Measurements from ENCODE around the gene JOSD2.
A peak's percentile ranks its signal among the peaks of the same experiment; 100 is the strongest.

The JOSD2 gene

DNA sequence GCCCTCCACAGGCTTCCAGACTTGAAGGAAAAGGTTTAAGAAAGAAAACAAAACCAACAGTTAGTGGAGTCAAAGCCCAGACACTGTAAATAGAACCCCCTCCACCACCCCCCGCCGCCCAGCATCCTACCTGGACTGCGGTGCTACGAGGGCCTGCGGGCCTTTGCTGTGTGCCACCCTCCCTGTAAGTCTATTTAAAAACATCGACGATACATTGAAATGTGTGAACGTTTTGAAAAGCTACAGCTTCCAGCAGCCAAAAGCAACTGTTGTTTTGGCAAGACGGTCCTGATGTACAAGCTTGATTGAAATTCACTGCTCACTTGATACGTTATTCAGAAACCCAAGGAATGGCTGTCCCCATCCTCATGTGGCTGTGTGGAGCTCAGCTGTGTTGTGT, 28.1 kb downstream of the JOSD2 start:
- DNase-seq (ENCODE audit: low spot score): no peak
- TF ChIP-seq, protein P1, sequence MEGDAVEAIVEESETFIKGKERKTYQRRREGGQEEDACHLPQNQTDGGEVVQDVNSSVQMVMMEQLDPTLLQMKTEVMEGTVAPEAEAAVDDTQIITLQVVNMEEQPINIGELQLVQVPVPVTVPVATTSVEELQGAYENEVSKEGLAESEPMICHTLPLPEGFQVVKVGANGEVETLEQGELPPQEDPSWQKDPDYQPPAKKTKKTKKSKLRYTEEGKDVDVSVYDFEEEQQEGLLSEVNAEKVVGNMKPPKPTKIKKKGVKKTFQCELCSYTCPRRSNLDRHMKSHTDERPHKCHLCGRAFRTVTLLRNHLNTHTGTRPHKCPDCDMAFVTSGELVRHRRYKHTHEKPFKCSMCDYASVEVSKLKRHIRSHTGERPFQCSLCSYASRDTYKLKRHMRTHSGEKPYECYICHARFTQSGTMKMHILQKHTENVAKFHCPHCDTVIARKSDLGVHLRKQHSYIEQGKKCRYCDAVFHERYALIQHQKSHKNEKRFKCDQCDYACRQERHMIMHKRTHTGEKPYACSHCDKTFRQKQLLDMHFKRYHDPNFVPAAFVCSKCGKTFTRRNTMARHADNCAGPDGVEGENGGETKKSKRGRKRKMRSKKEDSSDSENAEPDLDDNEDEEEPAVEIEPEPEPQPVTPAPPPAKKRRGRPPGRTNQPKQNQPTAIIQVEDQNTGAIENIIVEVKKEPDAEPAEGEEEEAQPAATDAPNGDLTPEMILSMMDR (IDR thresholded peaks at IDR 0.05; ENCODE audit: extremely low read depth, missing control alignments): no peak

DNA sequence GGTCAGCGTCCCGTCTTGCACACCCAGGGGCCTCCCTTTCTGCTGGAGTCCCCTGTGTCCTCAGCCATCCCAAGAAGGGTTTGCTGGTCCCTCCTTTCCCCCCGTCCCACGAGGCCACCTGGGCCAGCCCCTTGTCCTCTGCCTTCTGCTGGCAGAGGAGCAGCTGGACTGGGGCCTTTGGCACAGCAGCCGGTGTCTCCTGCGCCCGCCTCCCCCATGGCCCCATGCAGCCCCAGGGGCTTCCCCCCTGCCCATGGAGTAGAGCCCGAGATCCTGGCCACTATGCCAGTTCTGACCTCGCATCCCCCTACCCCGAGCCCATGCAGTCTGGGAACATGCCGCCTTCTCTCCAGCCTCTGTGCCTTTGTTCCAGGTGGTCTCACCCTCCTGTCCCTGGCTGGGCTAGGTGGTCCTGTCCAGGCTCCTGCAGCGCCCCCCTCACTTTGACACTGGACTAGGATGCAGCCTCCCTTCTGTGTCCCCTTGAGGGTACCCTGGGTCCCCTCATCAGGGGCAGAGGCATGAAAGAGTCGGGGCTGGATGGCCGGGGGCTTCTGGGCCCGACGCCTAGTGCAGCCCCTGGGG, 28.6 kb downstream of the JOSD2 start:
- no peak for DNase-seq (ENCODE audit: low spot score)
- TF ChIP-seq, protein P1 (IDR thresholded peaks at IDR 0.05; ENCODE audit: extremely low read depth, missing control alignments): no peak

- TF ChIP-seq, protein P1 (IDR thresholded peaks at IDR 0.05; ENCODE audit: extremely low read depth, missing control alignments): no peak
- no peak for DNase-seq (ENCODE audit: low spot score)
Measured at GRCh38 chr19:50481351-50482149, 29.4 kb downstream of the JOSD2 start.

- TF ChIP-seq, protein P1 (IDR thresholded peaks at IDR 0.05; ENCODE audit: extremely low read depth, missing control alignments): no peak
- no peak for DNase-seq (ENCODE audit: low spot score)
Measured at GRCh38 chr19:50480281-50481111, 30.5 kb downstream of the JOSD2 start.

DNA sequence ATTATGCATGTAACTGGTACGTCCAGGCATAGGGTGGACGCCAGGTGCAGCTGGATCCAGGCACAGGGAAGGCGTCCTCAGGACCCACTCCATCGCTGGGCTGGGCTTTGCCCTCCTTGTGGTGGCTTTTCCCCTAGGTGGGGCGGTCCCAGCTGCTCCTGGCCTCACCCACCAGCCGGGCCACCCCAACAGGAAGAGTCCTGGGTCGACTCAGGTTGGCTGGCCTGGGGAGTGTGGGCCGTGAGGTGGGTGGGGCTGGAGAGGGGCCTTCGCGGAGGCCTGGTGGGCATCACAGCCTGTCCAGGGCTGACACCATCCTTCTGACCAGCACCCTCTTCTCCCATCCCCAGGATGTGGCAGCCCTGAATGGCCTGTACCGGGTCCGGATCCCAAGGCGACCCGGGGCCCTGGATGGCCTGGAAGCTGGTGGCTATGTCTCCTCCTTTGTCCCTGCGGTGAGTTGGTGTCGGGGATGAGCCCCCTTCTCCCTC, 31.2 kb downstream of the JOSD2 start:
- TF ChIP-seq, protein P1 (IDR thresholded peaks at IDR 0.05; ENCODE audit: extremely low read depth, missing control alignments): no peak
- DNase-seq (ENCODE audit: low spot score): no peak

DNA sequence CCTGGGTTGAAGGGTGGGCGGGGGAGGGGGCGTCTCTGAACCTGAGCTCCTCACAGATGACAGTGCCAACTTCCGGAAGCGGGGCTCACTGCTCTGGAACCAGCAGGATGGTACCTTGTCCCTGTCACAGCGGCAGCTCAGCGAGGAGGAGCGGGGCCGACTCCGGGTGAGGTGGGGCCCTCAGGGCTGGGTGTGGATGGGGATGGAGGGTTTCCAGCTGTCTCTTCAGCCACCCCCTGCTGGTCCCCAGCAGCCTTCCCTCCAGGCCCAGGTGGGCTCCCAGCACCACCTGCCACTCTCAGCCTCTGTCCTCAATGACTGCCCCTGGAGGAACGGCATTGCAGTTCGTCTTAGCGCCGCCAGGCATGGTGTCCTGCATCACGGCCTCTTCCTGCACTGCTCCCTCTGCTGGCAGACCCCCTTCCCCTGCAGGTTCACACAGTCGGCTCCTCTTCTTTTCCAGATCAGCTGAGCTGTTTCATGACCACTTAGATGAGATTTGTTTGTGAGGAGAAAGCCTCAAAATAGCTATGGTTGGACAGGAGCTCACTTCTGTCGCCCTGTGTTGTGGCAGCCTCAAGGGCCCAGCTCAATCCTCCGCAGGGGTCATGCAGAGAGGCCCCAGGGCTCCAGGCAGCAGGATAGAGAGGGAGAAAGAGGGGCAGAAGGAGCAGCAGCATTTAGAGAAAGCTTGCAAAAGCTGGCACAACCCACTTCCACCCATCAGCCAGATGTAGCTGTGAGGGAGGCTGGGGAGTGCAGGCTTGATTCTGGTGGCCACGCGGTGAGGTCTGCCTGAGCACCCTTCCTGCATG, 31.9 kb downstream of the JOSD2 start:
- no peak for DNase-seq (ENCODE audit: low spot score)
- TF ChIP-seq, protein P1 (IDR thresholded peaks at IDR 0.05; ENCODE audit: extremely low read depth, missing control alignments): peak; percentile 11

All from GM20000 (cell line).